ENCODE measurements around the gene SDHAF2.
A peak's percentile ranks its signal among the peaks of the same experiment; 100 is the strongest.
"Not testable (repeated sequence)": the region's sequence is repeated elsewhere in the genome, so short reads cannot be mapped to it uniquely, and the experiment has no call there.

The SDHAF2 gene

GRCh38 chr11:61477126-61477525 is 47.2 kb downstream of the SDHAF2 start:
- DNase-seq = no peak

- DNase-seq = peak; percentile 32
These were observed 47.8 kb downstream of the SDHAF2 start for GRCh38 chr11:61477727-61478148.

GRCh38 chr11:61479360-61480058 is 49.6 kb downstream of the SDHAF2 start:
- not testable (repeated sequence) for DNase-seq

GRCh38 chr11:61480261-61480993 is 50.5 kb downstream of the SDHAF2 start:
- no peak for DNase-seq

- DNase-seq = no peak
These were observed 51.0 kb downstream of the SDHAF2 start for GRCh38 chr11:61480994-61481335.

- no peak for DNase-seq
These were observed 51.9 kb downstream of the SDHAF2 start for GRCh38 chr11:61481806-61482205.

GRCh38 chr11:61482513-61482912 is 52.6 kb downstream of the SDHAF2 start:
- DNase-seq = peak; percentile 26

- DNase-seq = no peak
These were observed 54.6 kb downstream of the SDHAF2 start for GRCh38 chr11:61484541-61484940.

- DNase-seq = no peak
These were observed 55.2 kb downstream of the SDHAF2 start for GRCh38 chr11:61485080-61485479.

- DNase-seq = no peak
These were observed 56.2 kb downstream of the SDHAF2 start for GRCh38 chr11:61486011-61486620.

- DNase-seq = no peak
These were observed 56.9 kb downstream of the SDHAF2 start for GRCh38 chr11:61486779-61487178.

- DNase-seq = no peak
These were observed 57.6 kb downstream of the SDHAF2 start for GRCh38 chr11:61487342-61488025.

- DNase-seq = no peak
These were observed 58.8 kb downstream of the SDHAF2 start for GRCh38 chr11:61488651-61489291.

GRCh38 chr11:61489833-61490721 is 60.2 kb downstream of the SDHAF2 start:
- DNase-seq = no peak

GRCh38 chr11:61491736-61492395 is 61.9 kb downstream of the SDHAF2 start:
- no peak for DNase-seq

- DNase-seq = no peak
These were observed 64.5 kb downstream of the SDHAF2 start for GRCh38 chr11:61494381-61494961.

GRCh38 chr11:61495801-61496601 is 66.1 kb downstream of the SDHAF2 start:
- no peak for DNase-seq

Measured in hematopoietic multipotent progenitor cell treated with erythropoietin and hydrocortisone succinate and interleukin-3 and kit ligand, for 8 days (in vitro differentiated cells).